Esophagus muscularis mucosa (tissue), 4 donors: Measurements from ENCODE around the gene SAMD4A.

Experiments used
- CTCF ChIP-seq, 3 experiments: fragments of 200-600 bp in 2 of 3; fragments of 450-650 bp in 1 of 3; sonication (generic) in 2 of 3; IDR thresholded peaks; one replicate each; pipeline ENCODE4 v1.5.1; 2017 to 2019; ENCODE audit warnings: antibody characterized with exemption in 3 of 3, mild to moderate bottlenecking in 2 of 3, moderate library complexity in 1 of 3
- EP300 ChIP-seq: sonication (generic); formaldehyde crosslinking; IDR thresholded peaks from one replicate; pipeline ENCODE4 v1.6.1; 2017; ENCODE audit warnings: antibody characterized with exemption
- POLR2A ChIP-seq: fragments of 450-650 bp; IDR thresholded peaks from one replicate; pipeline ENCODE4 v1.6.1; 2017; ENCODE audit warnings: antibody characterized with exemption, moderate library complexity, mild to moderate bottlenecking, low read depth
- POLR2AphosphoS5 ChIP-seq, 2 donors: sonication (generic); formaldehyde crosslinking; IDR thresholded peaks; one replicate each; pipeline ENCODE4 v1.6.1; 2017; ENCODE audit warnings: antibody characterized with exemption in 2 of 2

- TF ChIP-seq CTCF (IDR thresholded peaks at IDR 0.05) = no peak
- no peak for TF ChIP-seq POLR2AphosphoS5 (IDR thresholded peaks at IDR 0.05)
- TF ChIP-seq POLR2A = no peak
- no peak for TF ChIP-seq EP300
These were observed 123.0 kb downstream of the SAMD4A start for GRCh38 chr14:54689928-54690327.
